Measurements from ENCODE around the gene NOTUM.

GRCh38 chr17:81991684-81992305 is 30.8 kb upstream of the NOTUM start:
- TF ChIP-seq EZH2 (IDR thresholded peaks at IDR 0.05; ENCODE audit: borderline replicate concordance, low read depth, low read length, poor library complexity, severe bottlenecking), result no peak
- TF ChIP-seq CTCF (conservative IDR thresholded peaks at IDR 0.05; ENCODE audit: low read depth, low read length), result no peak

All from A673 (cell line).